HAP-1 (cell line): ENCODE measurements around the gene ITPR2.
"Not testable (repeated sequence)": the region's sequence is repeated elsewhere in the genome, so short reads cannot be mapped to it uniquely, and the experiment has no call there.

Experiments
- DNase-seq, 2 experiments: peaks; one replicate each; pipeline ENCODE4 v3.0.0-alpha.2; 2016 to 2020; ENCODE audit warnings: low spot score in 2 of 2
- H3K27me3 ChIP-seq: fragments of 250-450 bp; sonication (Bioruptor Pico); 2 replicates; pipeline ENCODE4 v1.5.1; 2020; ENCODE audit warnings: low read depth, mild to moderate bottlenecking, moderate library complexity
- H3K36me3 ChIP-seq: fragments of 250-450 bp; sonication (Bioruptor Pico); replicated peaks from 2 replicates; pipeline ENCODE4 v1.5.1; 2020; ENCODE audit warnings: mild to moderate bottlenecking
- H3K4me1 ChIP-seq: fragments of 250-450 bp; sonication (Bioruptor Pico); 2 replicates; pipeline ENCODE4 v1.5.1; 2020; ENCODE audit warnings: mild to moderate bottlenecking
- H3K4me3 ChIP-seq: fragments of 250-450 bp; sonication (Bioruptor Pico); 2 replicates; pipeline ENCODE4 v1.5.1; 2020; ENCODE audit warnings: mild to moderate bottlenecking, moderate library complexity
- H3K9me3 ChIP-seq: fragments of 250-450 bp; sonication (Bioruptor Pico); 2 replicates; pipeline ENCODE4 v1.5.1; 2020; ENCODE audit warnings: mild to moderate bottlenecking, moderate library complexity
- in situ Hi-C: fragments of 300-500 bp; cut with MboI; formaldehyde crosslinking; loops from 3 replicates; pipeline ENCODE4 v1.14.3; 2020; ENCODE audit warnings: low sequenced_read_pairs, inconsistent platforms, mixed read lengths

The ITPR2 gene

GRCh38 chr12:26537651-26538050 is 295.3 kb downstream of the ITPR2 start:
- Histone ChIP-seq H3K4me1 (no peaks in the 10 kb centered on the region), H3K9me3 (no peaks in the 10 kb centered on the region), H3K4me3 (no peak overlapping the region), H3K36me3 (no peaks in the 10 kb centered on the region), H3K27me3 (no peaks in the 10 kb centered on the region)
- no peak for DNase-seq
- in situ Hi-C loops: no loop called here

GRCh38 chr12:26537126-26537525 is 295.9 kb downstream of the ITPR2 start:
- H3K4me3 ChIP-seq: no peak overlapping the region
- H3K27me3 ChIP-seq: no peaks in the 10 kb centered on the region
- H3K4me1 ChIP-seq: no peaks in the 10 kb centered on the region
- H3K36me3 ChIP-seq: no peaks in the 10 kb centered on the region
- H3K9me3 ChIP-seq: no peaks in the 10 kb centered on the region
- DNase-seq: no peak
- in situ Hi-C loops: no loop called here

GRCh38 chr12:26535826-26536225 is 297.2 kb downstream of the ITPR2 start:
- Histone ChIP-seq H3K9me3 (no peaks in the 10 kb centered on the region), H3K4me1 (no peaks in the 10 kb centered on the region), H3K4me3 (no peak overlapping the region), H3K27me3 (no peaks in the 10 kb centered on the region), H3K36me3 (no peaks in the 10 kb centered on the region)
- no peak for DNase-seq
- in situ Hi-C loops: no loop called here

DNA sequence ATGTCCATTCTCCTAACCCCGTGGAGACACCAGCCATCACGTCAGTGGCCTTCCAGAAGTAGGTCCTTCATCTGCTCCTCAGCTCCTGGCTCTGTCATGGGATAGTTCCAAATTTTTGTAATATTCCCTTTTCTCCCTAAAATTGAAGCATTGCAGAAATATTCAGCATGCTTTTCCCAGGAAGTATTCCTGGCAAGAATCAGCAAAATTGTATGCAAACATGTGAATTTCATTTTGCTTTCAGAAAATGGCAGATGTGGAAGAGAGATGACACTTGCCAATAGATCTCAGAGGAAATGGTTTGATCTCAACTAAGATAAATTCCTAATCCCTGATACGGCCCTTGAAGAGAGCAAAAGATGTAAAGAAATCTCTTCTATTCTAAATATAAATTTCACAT is 298.9 kb downstream of the ITPR2 start:
- no peak for DNase-seq
- Histone ChIP-seq H3K36me3 (no peaks in the 10 kb centered on the region), H3K4me3 (no peak overlapping the region), H3K27me3 (no peaks in the 10 kb centered on the region), H3K9me3 (no peaks in the 10 kb centered on the region), H3K4me1 (no peaks in the 10 kb centered on the region)
- in situ Hi-C loops: no loop called here

GRCh38 chr12:26533211-26533610 is 299.8 kb downstream of the ITPR2 start:
- H3K27me3 ChIP-seq: no peaks in the 10 kb centered on the region
- H3K4me3 ChIP-seq: no peak overlapping the region
- H3K9me3 ChIP-seq: no peaks in the 10 kb centered on the region
- no peaks in the 10 kb centered on the region for H3K4me1 ChIP-seq
- no peak for DNase-seq
- H3K36me3 ChIP-seq: no peaks in the 10 kb centered on the region
- in situ Hi-C loops: no loop called here

GRCh38 chr12:26530461-26530860 is 302.5 kb downstream of the ITPR2 start:
- in situ Hi-C loops: no loop called here
- Histone ChIP-seq H3K27me3 (no peaks in the 10 kb centered on the region), H3K4me3 (no peak overlapping the region), H3K9me3 (no peaks in the 10 kb centered on the region), H3K4me1 (no peaks in the 10 kb centered on the region), H3K36me3 (no peaks in the 10 kb centered on the region)
- no peak for DNase-seq

GRCh38 chr12:26528943-26529342 is 304.1 kb downstream of the ITPR2 start:
- Histone ChIP-seq H3K4me3 (no peak overlapping the region), H3K4me1 (no peaks in the 10 kb centered on the region), H3K9me3 (no peaks in the 10 kb centered on the region), H3K27me3 (no peaks in the 10 kb centered on the region), H3K36me3 (no peaks in the 10 kb centered on the region)
- DNase-seq: no peak
- in situ Hi-C loops: no loop called here

- H3K4me1 ChIP-seq: no peaks in the 10 kb centered on the region
- H3K9me3 ChIP-seq: no peaks in the 10 kb centered on the region
- H3K4me3 ChIP-seq: no peak overlapping the region
- H3K36me3 ChIP-seq: no peaks in the 10 kb centered on the region
- no peaks in the 10 kb centered on the region for H3K27me3 ChIP-seq
- DNase-seq: no peak
- in situ Hi-C loops: no loop called here
Observed at GRCh38 chr12:26527682-26528081, 305.3 kb downstream of the ITPR2 start.

DNA sequence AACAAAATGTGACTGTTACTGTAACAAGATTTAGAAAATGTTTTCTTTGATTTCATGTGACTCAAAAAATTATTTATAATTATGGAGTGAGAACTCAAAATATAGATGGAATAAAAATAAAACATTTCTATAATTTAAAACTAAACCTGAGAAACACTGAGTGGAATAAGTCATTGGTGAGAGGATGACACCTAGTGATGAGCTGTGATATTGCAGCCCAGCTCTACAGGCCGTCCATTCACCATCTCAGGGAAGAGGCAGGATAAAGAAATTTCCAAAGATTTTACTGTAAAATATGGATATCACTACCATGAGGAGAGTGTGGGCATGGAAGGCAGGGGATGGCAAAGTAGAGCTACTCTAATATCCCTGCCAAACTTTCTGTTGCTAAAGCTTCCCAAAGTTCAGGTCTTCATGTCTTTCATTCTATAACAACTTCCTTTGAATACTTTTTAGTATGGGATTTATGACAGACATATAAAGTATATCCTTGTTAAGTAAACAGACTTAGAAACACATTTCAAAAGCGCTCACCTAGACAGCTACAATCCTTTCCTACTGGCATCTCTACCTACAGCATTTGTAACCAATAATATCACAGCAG is 308.0 kb downstream of the ITPR2 start:
- peak in 1 of 2 experiments; percentile 23 for DNase-seq
- Histone ChIP-seq H3K36me3 (no peaks in the 10 kb centered on the region), H3K4me3 (no peak overlapping the region), H3K9me3 (no peaks in the 10 kb centered on the region), H3K27me3 (no peaks in the 10 kb centered on the region), H3K4me1 (no peaks in the 10 kb centered on the region)
- in situ Hi-C loops: no loop called here

DNA sequence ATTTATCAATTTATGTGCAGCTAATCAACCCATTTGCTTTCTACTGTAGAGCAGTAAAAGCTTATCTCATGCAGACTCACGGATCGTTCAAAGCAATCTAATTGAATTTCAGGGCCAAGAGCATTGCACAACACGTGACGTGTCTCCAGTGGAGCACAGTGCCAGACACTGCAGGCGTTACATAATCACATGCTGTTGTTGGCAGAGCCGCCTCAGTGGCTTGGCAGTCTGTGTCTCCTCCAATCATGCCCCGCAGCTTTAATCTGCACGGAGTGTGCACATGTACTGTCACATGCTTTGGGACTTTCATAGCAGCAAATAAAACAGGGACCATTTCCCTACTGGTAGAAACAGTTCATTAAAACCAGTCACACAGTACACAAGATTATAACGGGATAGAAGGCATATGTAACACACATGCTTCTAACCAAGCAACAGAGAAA is 309.3 kb downstream of the ITPR2 start:
- in situ Hi-C loops: no loop called here
- no peaks in the 10 kb centered on the region for H3K4me1 ChIP-seq
- no peak overlapping the region for H3K4me3 ChIP-seq
- H3K9me3 ChIP-seq: no peaks in the 10 kb centered on the region
- no peaks in the 10 kb centered on the region for H3K36me3 ChIP-seq
- no peaks in the 10 kb centered on the region for H3K27me3 ChIP-seq
- DNase-seq: no peak

- H3K27me3 ChIP-seq: no peaks in the 10 kb centered on the region
- H3K9me3 ChIP-seq: no peaks in the 10 kb centered on the region
- H3K4me3 ChIP-seq: no peak overlapping the region
- no peaks in the 10 kb centered on the region for H3K4me1 ChIP-seq
- H3K36me3 ChIP-seq: no peaks in the 10 kb centered on the region
- no peak for DNase-seq
- in situ Hi-C loops: no loop called here
Observed at GRCh38 chr12:26520869-26521268, 312.1 kb downstream of the ITPR2 start.

- Histone ChIP-seq H3K27me3 (no peaks in the 10 kb centered on the region), H3K36me3 (no peaks in the 10 kb centered on the region), H3K4me3 (no peak overlapping the region), H3K9me3 (no peaks in the 10 kb centered on the region), H3K4me1 (no peaks in the 10 kb centered on the region)
- in situ Hi-C loops: no loop called here
- DNase-seq: no peak
Observed at GRCh38 chr12:26520109-26520508, 312.9 kb downstream of the ITPR2 start.

GRCh38 chr12:26519462-26519861 is 313.5 kb downstream of the ITPR2 start:
- in situ Hi-C loops: no loop called here
- Histone ChIP-seq H3K4me3 (no peak overlapping the region), H3K36me3 (no peaks in the 10 kb centered on the region), H3K9me3 (no peaks in the 10 kb centered on the region), H3K4me1 (no peaks in the 10 kb centered on the region), H3K27me3 (no peaks in the 10 kb centered on the region)
- DNase-seq: no peak

DNA sequence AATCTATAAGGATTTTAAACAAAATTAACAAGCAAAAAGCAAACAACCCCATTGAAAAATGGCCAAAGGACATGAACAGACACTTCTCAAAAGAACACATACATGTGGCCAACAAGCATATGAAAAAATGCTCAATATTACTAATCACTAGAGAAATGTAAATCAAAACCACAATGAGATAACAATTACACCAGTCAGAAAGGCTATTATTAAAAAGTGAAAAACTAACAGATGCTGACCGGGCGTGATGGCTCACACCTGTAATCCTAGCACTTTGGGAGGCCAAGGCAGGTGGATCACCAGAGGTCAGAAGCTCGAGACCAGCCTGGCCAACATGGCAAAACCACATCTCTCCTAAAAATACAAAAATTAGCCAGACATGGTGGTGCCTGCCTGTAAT is 315.7 kb downstream of the ITPR2 start:
- in situ Hi-C loops, H3K4me1 ChIP-seq: not testable (repeated sequence)

GRCh38 chr12:26514364-26514763 is 318.6 kb downstream of the ITPR2 start:
- Histone ChIP-seq H3K27me3 (no peaks in the 10 kb centered on the region), H3K4me1 (no peaks in the 10 kb centered on the region), H3K4me3 (no peak overlapping the region), H3K36me3 (no peaks in the 10 kb centered on the region), H3K9me3 (no peaks in the 10 kb centered on the region)
- in situ Hi-C loops: no loop called here
- no peak for DNase-seq

More for the DNA sequence above, 315.7 kb downstream of the ITPR2 start:
- H3K36me3 ChIP-seq, H3K9me3 ChIP-seq, DNase-seq, H3K27me3 ChIP-seq, H3K4me3 ChIP-seq: not testable (repeated sequence)
